C4-2B (cell line): Measurements from ENCODE around the gene FAM131B.

Experiments
- H3K27ac ChIP-seq: fragments of 450-650 bp; 2 replicates; pipeline ENCODE4 v1.5.1; 2017
- ZFX ChIP-seq: fragments of 450-650 bp; IDR thresholded peaks from 2 replicates; pipeline ENCODE4 v1.6.1; 2017
- TF ChIP-seq, protein P1 (sequence below): fragments of 450-650 bp; conservative IDR thresholded peaks from 2 replicates; pipeline ENCODE4 v1.5.1; 2017; ENCODE audit warnings: mild to moderate bottlenecking

FAM131B gene

DNA sequence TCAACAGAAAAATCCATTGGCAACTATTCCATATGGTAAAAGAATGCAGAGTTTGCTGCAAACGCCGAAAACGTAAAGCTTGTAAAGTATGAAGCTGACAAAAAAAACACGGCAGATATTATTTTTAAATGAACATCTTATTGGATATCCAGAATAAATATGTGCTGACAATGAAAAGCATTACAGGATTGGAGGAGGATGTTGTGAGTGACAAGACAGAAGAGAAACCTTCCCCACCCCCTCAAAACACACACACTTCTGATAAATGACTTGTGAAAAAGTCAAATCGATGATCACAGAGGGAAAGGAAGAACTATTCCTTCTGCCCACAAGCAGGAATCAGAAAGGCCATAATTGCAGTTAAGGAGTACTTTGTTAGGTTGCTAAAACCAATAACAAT is 14.6 kb downstream of the FAM131B start:
- no peak overlapping the region for H3K27ac ChIP-seq
- TF ChIP-seq, protein P1, sequence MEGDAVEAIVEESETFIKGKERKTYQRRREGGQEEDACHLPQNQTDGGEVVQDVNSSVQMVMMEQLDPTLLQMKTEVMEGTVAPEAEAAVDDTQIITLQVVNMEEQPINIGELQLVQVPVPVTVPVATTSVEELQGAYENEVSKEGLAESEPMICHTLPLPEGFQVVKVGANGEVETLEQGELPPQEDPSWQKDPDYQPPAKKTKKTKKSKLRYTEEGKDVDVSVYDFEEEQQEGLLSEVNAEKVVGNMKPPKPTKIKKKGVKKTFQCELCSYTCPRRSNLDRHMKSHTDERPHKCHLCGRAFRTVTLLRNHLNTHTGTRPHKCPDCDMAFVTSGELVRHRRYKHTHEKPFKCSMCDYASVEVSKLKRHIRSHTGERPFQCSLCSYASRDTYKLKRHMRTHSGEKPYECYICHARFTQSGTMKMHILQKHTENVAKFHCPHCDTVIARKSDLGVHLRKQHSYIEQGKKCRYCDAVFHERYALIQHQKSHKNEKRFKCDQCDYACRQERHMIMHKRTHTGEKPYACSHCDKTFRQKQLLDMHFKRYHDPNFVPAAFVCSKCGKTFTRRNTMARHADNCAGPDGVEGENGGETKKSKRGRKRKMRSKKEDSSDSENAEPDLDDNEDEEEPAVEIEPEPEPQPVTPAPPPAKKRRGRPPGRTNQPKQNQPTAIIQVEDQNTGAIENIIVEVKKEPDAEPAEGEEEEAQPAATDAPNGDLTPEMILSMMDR: no peak
- TF ChIP-seq ZFX: no peak

DNA sequence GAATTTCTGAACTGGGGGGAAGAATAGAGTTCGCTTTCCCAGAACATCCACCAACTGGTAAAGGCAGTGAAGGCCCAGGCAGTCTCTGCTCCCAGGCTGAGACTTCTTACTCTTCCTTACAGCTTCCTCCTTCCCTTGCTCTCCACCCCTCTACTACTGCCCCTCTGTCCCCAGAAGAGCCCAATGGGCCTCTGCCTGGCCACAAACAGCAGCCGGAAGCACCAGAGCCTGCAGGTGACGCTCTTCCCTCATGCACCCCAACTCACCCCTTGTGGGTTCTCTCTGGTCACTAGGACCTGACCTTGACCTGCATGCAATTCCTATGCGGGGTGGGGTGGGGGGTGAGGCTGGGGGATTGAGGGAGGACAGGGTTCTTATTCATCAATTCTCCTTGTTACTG is 16.5 kb downstream of the FAM131B start:
- H3K27ac ChIP-seq: no peak overlapping the region
- no peak for TF ChIP-seq ZFX
- TF ChIP-seq, protein P1: no peak

DNA sequence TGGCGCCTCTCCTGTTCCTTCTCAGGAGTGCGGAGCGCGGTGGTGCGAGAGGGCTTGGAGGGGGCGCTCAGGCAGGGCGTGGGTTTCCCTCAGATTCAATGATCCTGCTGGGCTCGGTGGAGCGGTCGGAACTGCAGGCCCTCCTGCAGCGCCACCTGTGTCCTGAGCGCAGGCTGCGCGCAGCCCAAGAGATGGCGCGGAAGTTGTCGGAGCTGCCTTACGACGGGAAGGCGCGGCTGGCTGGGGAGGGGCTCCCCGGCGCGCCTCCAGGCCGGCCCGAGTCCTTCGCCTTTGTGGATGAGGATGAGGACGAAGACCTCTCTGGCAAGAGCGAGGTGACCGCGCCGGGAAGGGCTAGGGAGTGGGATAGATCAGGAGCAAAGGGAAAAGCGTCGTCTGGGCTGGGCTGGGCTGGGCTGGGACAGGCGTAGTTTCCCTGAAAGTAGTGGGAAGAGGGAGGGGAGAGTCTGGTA is 17.0 kb downstream of the FAM131B start:
- no peak overlapping the region for H3K27ac ChIP-seq
- TF ChIP-seq, protein P1: no peak
- TF ChIP-seq ZFX: no peak

DNA sequence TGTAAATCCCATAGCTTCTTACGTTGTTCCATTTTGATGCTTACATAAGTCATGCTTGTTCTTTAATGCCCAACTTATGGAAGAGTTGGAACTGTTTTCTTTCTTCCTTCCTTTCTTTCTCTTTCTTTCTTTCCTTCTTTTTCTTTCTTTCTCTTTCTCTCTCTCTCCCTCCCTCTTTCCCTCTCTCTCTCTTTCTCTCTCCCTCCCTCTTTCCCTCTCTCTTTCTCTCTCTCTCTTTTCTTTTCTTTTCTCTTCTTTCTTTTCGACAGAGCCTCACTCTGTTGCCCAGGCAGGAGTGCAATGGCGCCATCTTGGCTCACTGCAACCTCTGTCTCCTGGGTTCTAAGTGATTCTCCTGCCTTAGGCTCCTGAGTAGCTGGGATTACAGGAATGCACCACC is 18.9 kb downstream of the FAM131B start:
- TF ChIP-seq, protein P1: no peak
- no peak for TF ChIP-seq ZFX
- no peak overlapping the region for H3K27ac ChIP-seq

DNA sequence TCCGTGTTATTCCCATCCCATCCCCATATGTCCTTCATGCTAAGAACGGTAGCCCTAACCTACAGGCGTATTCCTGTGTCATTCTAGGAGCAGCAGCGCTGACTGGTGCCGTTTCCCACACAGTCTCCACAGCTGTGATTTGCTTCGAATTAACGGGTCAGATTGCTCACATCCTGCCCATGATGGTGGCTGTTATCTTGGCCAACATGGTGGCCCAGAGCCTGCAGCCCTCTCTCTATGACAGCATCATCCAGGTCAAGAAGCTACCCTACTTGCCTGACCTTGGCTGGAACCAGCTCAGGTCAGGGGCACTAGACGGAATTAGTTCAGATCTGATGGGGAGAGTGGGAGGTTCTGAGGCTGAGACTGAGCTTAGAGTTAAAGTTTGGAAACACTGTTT is 20.7 kb downstream of the FAM131B start:
- no peak overlapping the region for H3K27ac ChIP-seq
- TF ChIP-seq, protein P1: no peak
- TF ChIP-seq ZFX: no peak

DNA sequence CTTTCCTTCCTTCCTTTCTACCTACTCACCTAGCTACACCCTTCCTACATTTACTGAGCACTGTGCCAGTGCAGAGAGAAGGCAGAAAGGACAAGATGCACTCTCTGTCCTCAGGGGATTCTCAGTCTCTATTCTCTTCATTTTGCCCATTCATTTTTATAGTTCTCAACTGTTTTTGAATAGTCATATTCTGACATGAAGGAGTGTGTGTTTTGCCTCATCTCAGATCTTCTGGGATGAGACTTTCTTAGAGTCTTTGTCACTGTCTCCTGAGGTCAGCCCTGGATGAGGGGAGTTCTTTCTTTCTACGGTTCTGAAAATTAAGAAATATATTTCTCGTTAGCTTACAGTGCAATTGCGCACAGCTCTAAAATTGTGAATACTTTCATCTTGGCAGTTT is 25.3 kb downstream of the FAM131B start:
- no peak for TF ChIP-seq ZFX
- TF ChIP-seq, protein P1: no peak
- no peak overlapping the region for H3K27ac ChIP-seq

DNA sequence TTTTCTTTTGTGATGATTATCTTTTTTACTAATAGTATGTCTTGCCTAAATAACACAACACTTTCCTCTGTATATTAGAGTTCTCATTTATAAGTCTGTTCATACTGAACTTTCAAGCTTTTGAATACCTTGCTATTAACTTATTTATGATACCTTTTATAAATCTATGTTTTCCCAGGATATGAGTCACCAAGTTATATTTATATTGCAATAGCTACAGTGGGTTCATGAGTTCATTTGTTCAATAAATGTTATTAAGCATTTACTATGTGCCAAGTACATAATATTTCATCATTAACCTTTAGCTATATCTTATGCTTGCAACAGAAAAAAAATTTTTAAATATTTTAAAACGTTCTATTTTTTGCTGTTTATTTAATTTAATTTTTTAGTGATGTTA is 28.3 kb downstream of the FAM131B start:
- TF ChIP-seq ZFX: no peak
- TF ChIP-seq, protein P1: no peak
- H3K27ac ChIP-seq: no peak overlapping the region
